Kidney epithelial cell (primary cell): Measurements from ENCODE around the gene RASA1. TPM values are rescaled to one million over a fixed set of nuclear protein-coding genes. Genes with fewer than 3 reads are reported as not detected.

Source experiments
- DNase-seq: peaks from one replicate; pipeline ENCODE4 v3.0.0-alpha.2; 2010; ENCODE audit warnings: low read depth
- H3K27me3 ChIP-seq: 2 replicates; pipeline ENCODE4 v1.6.0; 2011; ENCODE audit warnings: low read length; ENCODE audit not compliant: control insufficient read depth, insufficient read depth
- H3K36me3 ChIP-seq: 2 replicates; pipeline ENCODE4 v1.5.1; 2011; ENCODE audit warnings: low read length; ENCODE audit not compliant: control insufficient read depth, insufficient read depth
- H3K4me3 ChIP-seq: 2 replicates; pipeline ENCODE4 v1.5.1; 2011; ENCODE audit warnings: low read depth, mild to moderate bottlenecking, control low read depth, low read length
- total RNA-seq: library from RNA; depleted of rRNA; stranded (reverse); fragments of >200 nt; gene quantifications from 2 replicates; pipeline ENCODE4 v1.2.3, GENCODE V29; 2015
- TF ChIP-seq, protein P1 (sequence below): IDR thresholded peaks from 2 replicates; pipeline ENCODE4 v1.5.1; 2011; ENCODE audit warnings: mild to moderate bottlenecking, moderate library complexity, low read length, control low read depth, inconsistent platforms; ENCODE audit not compliant: insufficient read depth, poor library complexity, severe bottlenecking

RASA1 gene
- total RNA-seq, 1 donor from 2014 or later: 42.8 TPM

- DNase-seq: no peak
- TF ChIP-seq, protein P1, sequence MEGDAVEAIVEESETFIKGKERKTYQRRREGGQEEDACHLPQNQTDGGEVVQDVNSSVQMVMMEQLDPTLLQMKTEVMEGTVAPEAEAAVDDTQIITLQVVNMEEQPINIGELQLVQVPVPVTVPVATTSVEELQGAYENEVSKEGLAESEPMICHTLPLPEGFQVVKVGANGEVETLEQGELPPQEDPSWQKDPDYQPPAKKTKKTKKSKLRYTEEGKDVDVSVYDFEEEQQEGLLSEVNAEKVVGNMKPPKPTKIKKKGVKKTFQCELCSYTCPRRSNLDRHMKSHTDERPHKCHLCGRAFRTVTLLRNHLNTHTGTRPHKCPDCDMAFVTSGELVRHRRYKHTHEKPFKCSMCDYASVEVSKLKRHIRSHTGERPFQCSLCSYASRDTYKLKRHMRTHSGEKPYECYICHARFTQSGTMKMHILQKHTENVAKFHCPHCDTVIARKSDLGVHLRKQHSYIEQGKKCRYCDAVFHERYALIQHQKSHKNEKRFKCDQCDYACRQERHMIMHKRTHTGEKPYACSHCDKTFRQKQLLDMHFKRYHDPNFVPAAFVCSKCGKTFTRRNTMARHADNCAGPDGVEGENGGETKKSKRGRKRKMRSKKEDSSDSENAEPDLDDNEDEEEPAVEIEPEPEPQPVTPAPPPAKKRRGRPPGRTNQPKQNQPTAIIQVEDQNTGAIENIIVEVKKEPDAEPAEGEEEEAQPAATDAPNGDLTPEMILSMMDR: no peak
- Histone ChIP-seq H3K27me3 (no peaks in the 10 kb centered on the region), H3K4me3 (no peak overlapping the region), H3K36me3 (no peaks in the 10 kb centered on the region)
Measured at GRCh38 chr5:87354496-87354895, 86.8 kb downstream of the RASA1 start.

DNA sequence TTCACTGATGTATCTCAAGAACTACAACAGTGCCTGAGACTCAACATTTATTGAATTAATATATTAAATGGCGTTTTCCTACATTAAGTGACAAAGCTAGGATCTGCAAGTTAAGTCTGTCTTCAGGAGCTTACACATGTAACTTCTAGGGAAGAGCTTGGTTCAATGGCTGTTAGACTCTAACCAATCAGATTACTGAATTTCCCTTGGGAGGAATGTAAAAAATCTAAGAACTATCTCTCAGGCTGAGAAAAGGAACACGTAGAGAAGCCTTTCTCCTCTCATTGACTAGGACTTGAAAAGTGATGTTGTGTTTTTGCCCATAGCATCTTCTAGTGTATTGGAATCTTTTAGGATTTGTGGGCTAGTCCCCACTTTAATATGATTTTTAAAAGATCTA lies 91.4 kb downstream of the RASA1 start:
- no peaks in the 10 kb centered on the region for H3K27me3 ChIP-seq
- DNase-seq: no peak

GRCh38 chr5:87360132-87360531 lies 92.4 kb downstream of the RASA1 start:
- Histone ChIP-seq H3K27me3 (no peaks in the 10 kb centered on the region), H3K4me3 (no peak overlapping the region), H3K36me3 (no peaks in the 10 kb centered on the region)
- DNase-seq: no peak
- TF ChIP-seq, protein P1: no peak

More for the DNA sequence above, 91.4 kb downstream of the RASA1 start:
- TF ChIP-seq, protein P1: no peak
- no peak overlapping the region for H3K4me3 ChIP-seq
- no peaks in the 10 kb centered on the region for H3K36me3 ChIP-seq

DNA sequence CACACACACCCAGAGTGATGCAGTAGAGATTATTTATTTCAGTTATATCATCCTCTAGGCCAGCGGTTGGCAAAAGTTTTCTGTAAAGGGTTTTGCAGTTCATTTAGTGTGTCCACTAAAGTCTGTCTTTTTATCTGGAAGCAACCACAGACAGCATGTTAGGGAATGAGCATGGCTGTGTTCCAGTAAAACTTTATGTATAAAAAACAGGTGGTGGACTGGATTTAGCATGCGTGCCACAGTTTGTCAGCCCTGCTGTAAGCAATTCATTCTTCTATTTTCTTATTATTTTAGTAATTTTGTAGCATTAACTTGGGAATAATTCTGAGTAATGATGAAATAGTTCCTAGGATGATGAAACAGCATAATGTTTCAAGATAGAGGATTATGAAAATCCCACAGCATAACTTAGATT lies 93.4 kb downstream of the RASA1 start:
- Histone ChIP-seq H3K36me3 (no peaks in the 10 kb centered on the region), H3K27me3 (no peaks in the 10 kb centered on the region), H3K4me3 (no peak overlapping the region)
- TF ChIP-seq, protein P1: no peak
- no peak for DNase-seq

DNA sequence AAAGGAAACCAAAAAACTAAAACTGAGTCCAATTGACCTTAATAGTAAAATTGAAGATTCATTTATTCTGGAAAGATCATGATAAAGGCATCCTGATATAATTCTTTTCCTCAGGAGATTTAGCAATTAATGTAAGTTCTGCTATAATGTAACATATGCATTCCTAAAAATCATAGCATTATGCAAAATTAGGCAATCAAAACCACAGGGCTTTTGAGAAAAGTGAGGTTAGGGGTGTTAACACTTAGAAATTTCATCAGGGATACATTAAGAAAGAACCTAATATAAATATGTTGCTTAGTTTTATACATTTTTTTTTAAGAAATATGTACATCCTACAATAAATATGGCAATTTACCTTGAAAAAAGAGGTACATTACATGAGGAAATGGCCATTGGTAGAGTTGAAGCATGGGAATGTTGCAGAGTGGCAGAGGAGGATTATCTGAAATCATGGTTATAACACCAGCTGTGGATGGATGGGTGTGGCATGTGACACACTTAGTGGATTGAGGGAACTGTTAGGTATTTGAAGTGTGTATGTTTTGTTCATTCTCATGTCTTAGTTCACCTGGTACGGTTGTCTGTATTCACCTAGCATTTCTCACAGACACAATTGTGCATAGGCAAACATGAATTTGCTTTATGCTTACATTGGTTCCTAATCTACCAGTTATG lies 94.0 kb downstream of the RASA1 start:
- Histone ChIP-seq H3K36me3 (no peaks in the 10 kb centered on the region), H3K4me3 (no peak overlapping the region), H3K27me3 (no peaks in the 10 kb centered on the region)
- TF ChIP-seq, protein P1: no peak
- DNase-seq: no peak

DNA sequence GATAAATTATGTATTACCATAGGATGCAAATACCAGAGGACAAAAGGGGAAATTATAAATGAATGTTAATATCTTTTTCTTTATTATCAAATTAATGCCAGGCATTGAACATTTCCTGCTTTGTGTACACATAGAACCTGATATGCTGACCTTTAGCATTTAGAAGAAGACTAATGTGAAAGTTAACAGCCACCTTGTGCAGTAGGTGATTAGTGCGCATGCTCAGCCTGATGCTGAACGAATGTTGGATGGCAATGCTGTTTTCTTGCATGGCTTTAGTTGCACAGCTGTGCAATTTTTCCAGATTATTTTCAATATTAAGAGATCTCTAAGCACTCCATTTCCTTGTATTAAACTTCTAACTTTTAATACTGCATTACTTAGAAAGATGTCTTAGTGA lies 99.6 kb downstream of the RASA1 start:
- Histone ChIP-seq H3K27me3 (no peaks in the 10 kb centered on the region), H3K4me3 (no peak overlapping the region), H3K36me3 (no peaks in the 10 kb centered on the region)
- TF ChIP-seq, protein P1: no peak
- no peak for DNase-seq
